GM21723 (cell line): ENCODE measurements around the gene TAGAP.
"Not testable (repeated sequence)": the region's sequence is repeated elsewhere in the genome, so short reads cannot be mapped to it uniquely, and the experiment has no call there.

Source experiments
- ATAC-seq: cut with Tn5 transposase; IDR thresholded peaks from one replicate; pipeline ENCODE4 v1.9.1; 2021; ENCODE audit warnings: mild to moderate bottlenecking, moderate library complexity; ENCODE audit not compliant: unreplicated experiment

TAGAP gene

GRCh38 chr6:159045801-159046200 lies 1.0 kb upstream of the TAGAP start:
- no peak for ATAC-seq

- ATAC-seq: no peak
Measured at GRCh38 chr6:159043947-159044346, 844 bp downstream of the TAGAP start.

GRCh38 chr6:159043251-159043650 lies 1.5 kb downstream of the TAGAP start:
- no peak for ATAC-seq

GRCh38 chr6:159042826-159043181 lies 2.0 kb downstream of the TAGAP start:
- no peak for ATAC-seq

GRCh38 chr6:159042003-159042825 lies 2.6 kb downstream of the TAGAP start:
- ATAC-seq: peak; percentile 40

GRCh38 chr6:159041181-159041580 lies 3.6 kb downstream of the TAGAP start:
- ATAC-seq: no peak

- no peak for ATAC-seq
Measured at GRCh38 chr6:159039885-159040258, 4.9 kb downstream of the TAGAP start.

- peak; percentile 82 for ATAC-seq
Measured at GRCh38 chr6:159038914-159039884, 5.6 kb downstream of the TAGAP start.

GRCh38 chr6:159038318-159038717 lies 6.5 kb downstream of the TAGAP start:
- ATAC-seq: not testable (repeated sequence)

- no peak for ATAC-seq
Measured at GRCh38 chr6:159037756-159038290, 7.0 kb downstream of the TAGAP start.

- no peak for ATAC-seq
Measured at GRCh38 chr6:159036673-159037072, 8.1 kb downstream of the TAGAP start.

GRCh38 chr6:159035891-159036290 lies 8.9 kb downstream of the TAGAP start:
- ATAC-seq: no peak

- ATAC-seq: no peak
Measured at GRCh38 chr6:159033160-159034049, 11.4 kb downstream of the TAGAP start.

- no peak for ATAC-seq
Measured at GRCh38 chr6:159031846-159032245, 12.9 kb downstream of the TAGAP start.

GRCh38 chr6:159030168-159030567 lies 14.6 kb downstream of the TAGAP start:
- ATAC-seq: no peak

- not testable (repeated sequence) for ATAC-seq
Measured at GRCh38 chr6:159025224-159025623, 19.6 kb downstream of the TAGAP start.

GRCh38 chr6:159023893-159024292 lies 20.9 kb downstream of the TAGAP start:
- ATAC-seq: no peak

- no peak for ATAC-seq
Measured at GRCh38 chr6:159020011-159020410, 24.8 kb downstream of the TAGAP start.

- no peak for ATAC-seq
Measured at GRCh38 chr6:159017757-159018559, 26.8 kb downstream of the TAGAP start.

- ATAC-seq: no peak
Measured at GRCh38 chr6:159014406-159014805, 30.4 kb downstream of the TAGAP start.
